Activated CD8-positive, alpha-beta memory T cell treated with anti-CD3 and anti-CD28 coated beads, Interleukin-2, amount 50 U/mL, for 24 hours (primary cell): ENCODE measurements around the gene UNK.

Source experiments
- DNase-seq: peaks from one replicate; pipeline ENCODE4 v3.0.0-alpha.2; 2020; ENCODE audit errors: extremely low read depth

UNK gene

DNA sequence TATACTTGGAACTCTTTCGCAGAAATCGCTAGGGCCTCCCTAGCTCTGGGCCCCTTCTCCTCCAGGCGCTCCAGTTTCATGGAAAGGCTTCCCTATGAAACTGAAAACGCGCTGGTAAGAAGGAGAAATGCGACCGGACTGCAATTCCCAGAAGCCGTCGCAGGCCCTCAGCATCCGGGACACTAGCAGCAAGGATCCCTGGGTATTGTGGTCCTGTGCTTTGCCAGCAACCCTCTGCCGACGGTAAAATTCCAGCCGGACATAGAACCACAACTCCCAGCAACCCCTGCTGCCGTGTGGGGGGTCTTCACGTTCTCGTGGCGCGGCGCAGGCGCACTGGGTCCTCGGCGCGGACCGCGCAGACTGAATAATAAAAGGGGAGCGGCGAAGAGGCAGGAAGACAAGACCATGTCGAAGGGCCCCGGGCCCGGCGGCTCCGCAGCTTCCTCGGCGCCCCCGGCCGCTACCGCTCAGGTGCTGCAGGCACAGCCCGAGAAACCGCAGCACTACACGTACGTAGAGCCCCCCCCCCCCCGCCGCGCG lies at the start of gene UNK:
UNK (plus strand) TSS at position 334 of the 543 bp plus-strand sequence; CDS start at position 409, 75 bp downstream.
- peak; percentile 87 for DNase-seq

- no peak for DNase-seq
These were observed 48.3 kb upstream of the UNK start for GRCh38 chr17:75736173-75736835.

DNA sequence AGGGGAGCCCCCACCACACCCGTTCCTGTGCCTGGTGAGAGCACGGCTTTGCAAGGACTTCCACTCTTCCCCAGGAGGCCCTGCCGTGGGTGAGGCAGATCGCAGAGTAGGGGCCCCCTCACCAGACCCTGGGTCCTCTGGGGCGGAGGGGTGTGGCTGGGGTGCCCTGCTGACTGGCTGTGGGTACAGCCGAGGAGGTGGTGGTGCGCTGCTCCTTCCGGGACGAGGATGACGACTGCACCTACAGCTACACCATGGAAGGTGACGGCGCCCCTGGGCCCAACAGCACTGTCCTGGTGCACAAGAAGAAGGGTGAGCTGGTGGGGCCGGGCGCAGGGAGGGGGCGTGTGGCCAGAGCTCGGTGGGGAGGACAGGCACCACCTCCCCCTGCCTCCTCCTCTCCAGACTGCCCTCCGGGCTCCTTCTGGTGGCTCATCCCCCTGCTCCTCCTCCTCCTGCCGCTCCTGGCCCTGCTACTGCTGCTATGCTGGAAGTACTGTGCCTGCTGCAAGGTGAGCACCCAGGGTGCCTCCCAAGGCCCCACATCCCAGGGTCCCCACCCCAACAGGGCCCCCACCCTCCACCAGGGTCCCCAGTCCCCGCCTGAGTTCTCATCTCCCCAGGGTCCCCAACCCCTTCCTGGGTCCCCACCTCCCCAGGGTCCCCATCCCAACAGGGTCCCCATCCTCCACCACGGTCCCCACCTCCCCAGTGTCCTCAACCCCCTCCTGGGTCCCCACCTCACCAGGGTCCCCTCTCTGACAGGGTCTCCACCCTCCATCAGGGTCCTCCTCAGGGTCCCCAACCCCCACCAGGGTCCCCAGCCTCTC lies 47.3 kb upstream of the UNK start:
- DNase-seq: no peak

- DNase-seq: no peak
These were observed 46.3 kb upstream of the UNK start for GRCh38 chr17:75738218-75738802.

DNA sequence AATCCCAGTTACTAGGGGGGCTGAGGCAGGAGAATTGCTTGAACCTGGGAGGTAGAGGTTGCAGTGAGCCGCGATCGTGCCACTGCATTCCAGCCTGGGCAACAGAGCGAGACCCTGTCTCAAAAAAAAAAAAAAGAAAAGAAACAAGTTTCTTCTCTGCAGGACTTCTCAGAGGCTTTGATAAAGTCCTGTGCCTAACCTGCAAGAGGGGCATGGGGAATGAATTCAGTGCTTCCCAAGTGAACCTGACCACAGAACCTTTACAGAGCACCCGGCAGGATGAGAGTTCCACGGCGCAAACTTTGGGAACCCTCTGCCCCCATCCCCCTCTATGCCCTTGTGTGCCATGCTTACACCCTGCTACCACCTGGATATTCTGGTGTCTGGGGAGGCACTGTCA lies 45.4 kb upstream of the UNK start:
- DNase-seq: no peak

DNA sequence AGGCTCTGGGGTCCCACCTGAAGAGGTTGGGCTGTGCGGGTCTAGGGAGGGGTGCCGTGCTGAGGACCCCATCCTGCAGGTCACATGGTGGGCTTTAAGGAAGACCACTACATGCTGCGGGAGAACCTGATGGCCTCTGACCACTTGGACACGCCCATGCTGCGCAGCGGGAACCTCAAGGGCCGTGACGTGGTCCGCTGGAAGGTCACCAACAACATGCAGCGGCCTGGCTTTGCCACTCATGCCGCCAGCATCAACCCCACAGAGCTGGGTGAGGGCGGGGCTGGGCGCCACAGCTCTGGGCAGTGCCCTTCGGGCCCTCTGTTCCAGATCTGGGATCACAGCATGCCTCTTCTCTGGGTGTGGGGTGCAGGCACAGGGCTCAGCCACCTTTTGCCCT lies 44.8 kb upstream of the UNK start:
- DNase-seq: no peak

DNA sequence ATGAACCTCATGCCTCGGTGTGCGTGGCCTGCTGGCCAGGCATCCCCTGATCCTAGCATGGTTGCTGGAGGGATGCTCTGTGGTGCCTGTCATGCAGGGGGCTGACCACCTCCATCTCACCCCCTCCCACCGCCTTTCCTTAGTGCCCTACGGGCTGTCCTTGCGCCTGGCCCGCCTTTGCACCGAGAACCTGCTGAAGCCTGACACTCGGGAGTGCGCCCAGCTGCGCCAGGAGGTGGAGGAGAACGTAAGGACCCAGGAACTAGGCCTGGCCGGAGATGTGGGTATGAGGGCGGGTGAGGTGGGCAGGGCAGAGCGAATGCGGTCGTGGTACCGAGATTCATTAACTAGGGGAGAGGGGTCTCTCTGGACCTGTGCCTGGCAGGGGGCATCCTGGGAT lies 44.4 kb upstream of the UNK start:
- DNase-seq: no peak

GRCh38 chr17:75740631-75741077 lies 44.0 kb upstream of the UNK start:
- DNase-seq: no peak

GRCh38 chr17:75742337-75742736 lies 42.3 kb upstream of the UNK start:
- no peak for DNase-seq

DNA sequence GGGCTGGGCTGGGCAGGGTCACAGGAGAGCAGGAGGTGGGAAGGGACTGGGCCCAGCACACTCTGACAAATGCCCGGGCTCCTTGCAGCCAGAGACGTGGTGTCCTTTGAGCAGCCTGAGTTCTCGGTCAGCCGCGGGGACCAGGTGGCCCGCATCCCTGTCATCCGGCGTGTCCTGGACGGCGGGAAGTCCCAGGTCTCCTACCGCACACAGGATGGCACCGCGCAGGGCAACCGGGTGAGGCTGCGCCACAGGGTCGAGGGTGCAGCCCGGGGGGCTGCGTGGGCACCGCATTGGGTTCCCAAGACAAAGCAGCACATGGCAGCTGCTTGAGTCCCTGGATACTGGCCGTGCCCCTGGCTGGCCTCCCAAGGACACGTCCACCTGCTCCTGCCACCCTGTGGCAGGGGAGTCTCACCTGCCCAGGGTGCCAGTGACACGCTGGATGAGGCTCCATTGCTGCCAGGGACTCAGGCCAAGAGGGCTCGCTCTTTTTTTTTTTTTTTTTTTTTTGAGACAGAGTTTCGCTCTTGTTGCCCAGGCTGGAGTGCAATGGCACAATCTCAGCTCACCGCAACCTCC lies 40.9 kb upstream of the UNK start:
- no peak for DNase-seq

DNA sequence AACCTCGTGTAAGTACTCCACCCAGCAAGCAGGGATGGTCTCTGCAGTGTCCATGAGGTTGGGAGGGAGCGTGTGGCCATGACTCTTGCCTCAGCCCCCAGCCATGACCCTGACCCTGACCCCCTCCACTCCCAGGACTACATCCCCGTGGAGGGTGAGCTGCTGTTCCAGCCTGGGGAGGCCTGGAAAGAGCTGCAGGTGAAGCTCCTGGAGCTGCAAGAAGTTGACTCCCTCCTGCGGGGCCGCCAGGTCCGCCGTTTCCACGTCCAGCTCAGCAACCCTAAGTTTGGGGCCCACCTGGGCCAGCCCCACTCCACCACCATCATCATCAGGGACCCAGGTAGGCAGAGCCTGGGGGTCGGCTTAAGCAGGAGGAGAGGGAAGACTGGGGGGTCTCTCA lies 35.9 kb upstream of the UNK start:
- DNase-seq: no peak

GRCh38 chr17:75749545-75750389 lies 34.8 kb upstream of the UNK start:
- DNase-seq: peak; percentile 71

DNA sequence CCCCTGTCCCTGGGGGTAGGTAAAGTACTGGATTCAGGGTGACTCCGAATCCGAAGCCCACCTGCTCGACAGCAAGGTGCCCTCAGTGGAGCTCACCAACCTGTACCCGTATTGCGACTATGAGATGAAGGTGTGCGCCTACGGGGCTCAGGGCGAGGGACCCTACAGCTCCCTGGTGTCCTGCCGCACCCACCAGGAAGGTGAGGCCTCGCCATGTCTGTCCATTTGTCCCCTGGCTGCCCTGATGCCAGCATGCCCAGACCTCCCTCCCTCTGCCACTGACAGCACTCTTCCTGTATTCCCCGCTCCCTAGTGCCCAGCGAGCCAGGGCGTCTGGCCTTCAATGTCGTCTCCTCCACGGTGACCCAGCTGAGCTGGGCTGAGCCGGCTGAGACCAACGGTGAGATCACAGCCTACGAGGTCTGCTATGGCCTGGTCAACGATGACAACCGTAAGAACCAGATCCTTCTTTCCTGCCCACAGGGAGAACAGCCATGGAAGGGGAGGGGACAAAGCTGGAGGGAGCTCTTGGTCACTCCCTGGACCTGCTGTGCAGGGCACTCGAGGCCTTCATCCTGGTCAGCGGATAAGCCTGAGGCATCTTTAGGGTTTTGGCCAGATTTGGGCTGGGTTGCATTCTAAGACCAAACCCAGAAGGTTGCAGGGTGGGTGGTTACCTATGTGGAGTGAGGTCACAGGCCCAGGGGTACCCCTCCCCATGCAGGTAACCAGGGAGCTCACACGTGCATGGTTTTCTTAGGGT lies 33.8 kb upstream of the UNK start:
- no peak for DNase-seq

DNA sequence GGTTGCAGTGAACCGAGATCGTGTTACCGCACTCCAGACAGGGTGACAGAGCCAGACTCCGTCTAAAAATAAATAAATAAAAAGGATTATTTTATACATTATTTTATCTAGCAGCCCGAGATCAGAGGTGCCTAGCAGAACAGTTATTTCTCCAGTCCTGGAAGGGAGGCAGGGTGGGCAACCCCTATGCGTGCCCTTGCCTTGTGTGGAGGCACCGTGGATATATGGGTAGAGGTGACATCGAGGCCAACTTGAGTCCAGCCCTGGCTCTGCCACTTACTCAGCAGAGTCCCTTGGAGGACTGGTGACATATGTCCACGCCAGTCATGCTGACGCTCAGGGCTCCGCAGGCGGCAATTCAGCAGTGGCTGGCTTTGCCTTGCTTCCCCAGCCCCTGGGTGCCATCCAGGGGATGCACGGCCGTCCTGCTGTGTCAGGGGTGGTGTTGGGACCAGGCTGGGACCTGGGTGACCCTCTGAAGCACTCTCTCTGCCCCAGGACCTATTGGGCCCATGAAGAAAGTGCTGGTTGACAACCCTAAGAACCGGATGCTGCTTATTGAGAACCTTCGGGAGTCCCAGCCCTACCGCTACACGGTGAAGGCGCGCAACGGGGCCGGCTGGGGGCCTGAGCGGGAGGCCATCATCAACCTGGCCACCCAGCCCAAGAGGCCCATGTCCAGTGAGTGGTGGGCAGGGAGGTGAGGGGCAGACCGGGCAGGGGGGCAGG lies 32.8 kb upstream of the UNK start:
- no peak for DNase-seq

GRCh38 chr17:75752405-75752709 lies 32.2 kb upstream of the UNK start:
- no peak for DNase-seq

DNA sequence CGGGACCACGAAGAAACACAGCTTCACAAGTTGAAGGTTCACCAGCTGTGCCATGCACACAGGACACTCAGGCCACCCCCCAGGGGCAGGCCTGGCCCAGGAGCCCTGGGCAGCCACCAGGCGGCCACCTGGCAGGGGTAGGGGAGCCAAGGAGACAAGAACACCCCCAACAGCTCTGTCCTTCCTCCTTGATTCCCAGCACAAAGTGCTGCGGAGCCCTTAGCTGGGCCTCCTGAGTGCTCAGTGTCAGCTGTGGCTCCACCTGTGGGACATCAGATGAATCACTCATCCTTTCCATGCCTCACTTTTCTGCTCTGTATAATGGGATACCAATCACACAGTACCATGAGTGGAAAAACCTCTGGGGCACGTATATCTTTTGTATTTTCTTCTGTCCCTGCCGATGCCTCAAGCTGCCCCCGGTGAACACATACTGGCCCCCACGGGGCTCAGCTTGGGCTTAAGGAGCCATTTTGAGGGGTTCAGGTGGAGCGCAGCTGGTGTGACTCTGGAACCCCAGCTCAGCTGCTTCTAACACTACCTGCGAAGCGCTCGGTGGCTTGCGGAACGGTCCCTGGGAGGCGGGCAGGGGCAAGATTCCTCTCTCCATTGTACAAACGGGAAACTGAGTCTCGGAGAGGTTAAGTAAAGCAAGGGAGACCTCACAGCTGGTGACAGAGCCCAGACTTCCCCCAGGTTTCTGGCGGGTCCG lies 31.6 kb upstream of the UNK start:
- no peak for DNase-seq

DNA sequence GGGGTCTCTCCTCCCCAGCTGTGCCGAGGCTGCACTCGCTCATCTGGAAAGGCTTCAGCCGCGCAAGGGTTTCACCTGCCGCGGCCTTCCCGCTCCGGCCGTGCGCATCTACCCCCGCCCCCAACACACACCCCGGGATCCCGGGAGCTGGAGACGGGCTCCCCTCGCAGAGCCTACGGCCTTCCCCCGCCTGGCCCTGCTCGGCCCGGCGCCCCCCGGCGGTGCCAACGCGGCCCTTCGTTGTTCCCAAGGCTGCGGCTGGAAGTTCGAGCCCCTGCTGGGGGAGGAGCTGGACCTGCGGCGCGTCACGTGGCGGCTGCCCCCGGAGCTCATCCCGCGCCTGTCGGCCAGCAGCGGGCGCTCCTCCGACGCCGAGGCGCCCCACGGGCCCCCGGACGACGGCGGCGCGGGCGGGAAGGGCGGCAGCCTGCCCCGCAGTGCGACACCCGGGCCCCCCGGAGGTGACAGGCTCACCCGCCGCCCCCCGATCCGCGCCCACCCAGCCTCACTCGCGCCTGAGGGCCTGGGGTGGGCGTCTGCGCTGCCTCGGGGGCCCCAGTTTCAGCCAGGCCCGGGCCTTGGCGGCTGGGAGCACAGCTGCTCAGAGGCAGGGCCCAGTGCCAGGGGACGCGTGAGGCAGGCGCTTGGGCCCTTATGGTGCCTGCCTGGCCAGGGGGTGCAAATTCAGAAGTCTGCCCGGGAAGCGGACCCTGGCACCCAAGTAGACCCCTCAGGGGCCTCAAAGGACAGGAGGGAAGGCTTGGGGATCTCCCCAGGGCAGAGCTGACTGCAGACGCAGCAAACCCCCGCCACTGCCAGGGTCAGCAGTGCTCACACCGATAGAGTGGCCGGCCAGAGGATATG lies 30.9 kb upstream of the UNK start:
- no peak for DNase-seq
